ENCODE data around the gene XXYLT1. TPM values are rescaled to one million over a fixed set of nuclear protein-coding genes. Genes with fewer than 3 reads are reported as not detected.
A peak's percentile ranks its signal among the peaks of the same experiment; 100 is the strongest.

The XXYLT1 gene
- total and polyA plus RNA-seq, 9 of the 15 experiments (the other 6 are each of a cell fraction or from before 2014, with no cell fraction given), result 1.9 to 18.9 (median 15.0) TPM

DNA sequence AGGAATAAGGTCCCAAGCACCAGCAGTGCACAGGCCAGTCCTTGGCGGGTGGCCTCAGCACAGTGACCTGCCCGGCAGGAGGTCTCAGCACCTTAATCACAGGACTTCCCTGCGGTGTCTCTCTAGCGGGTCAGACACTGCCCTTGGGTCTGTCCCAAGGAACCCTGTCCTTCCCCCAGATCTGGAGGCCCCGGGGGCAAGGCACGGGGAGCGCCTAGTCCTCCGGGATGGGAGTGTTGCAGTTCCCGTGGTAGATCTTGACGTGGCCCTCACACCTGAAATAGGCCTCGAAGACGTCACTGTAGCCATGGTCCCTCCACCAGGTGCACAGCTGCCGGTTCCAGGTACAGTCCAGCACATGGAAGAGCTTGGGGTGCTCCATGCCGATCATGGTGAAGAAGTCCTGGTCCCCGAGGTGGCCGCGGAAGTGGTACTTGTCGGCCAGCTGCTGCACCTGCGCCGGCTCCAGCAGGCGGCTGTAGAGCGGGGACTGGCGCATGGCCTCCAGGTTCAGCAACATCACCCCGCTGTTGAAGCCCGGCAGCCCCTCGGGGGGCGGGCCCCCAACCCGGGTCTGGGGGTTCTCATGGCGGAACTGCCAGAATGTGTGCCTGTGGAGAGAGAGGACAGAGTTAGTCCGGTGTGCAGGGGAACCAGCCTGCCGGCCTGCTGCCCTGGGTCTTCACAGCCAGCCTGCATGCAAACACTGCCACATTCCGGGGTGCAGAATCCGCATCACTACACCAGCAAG lies 201.3 kb downstream of the XXYLT1 start:
- H3K9ac ChIP-seq (ENCODE audit: insufficient read depth in 1 of 2, low read depth in 2 of 2, low read length in 2 of 2), result peak overlapping the region in 1 of 2 experiments; percentile 38; a peak in 1 of 4 replicates
- no peak for DNase-seq (ENCODE audit: extremely low read depth in 1 of 4, low spot score in 3 of 4)
- no peaks in the 10 kb centered on the region for H3K79me2 ChIP-seq (ENCODE audit: control insufficient read depth, insufficient read depth, low read length)
- TF ChIP-seq SMAD1 (IDR thresholded peaks at IDR 0.05; ENCODE audit: low read depth, low read length, partially characterized antibody) (no peak), ZNF134 (CRISPR knock-in tag; conservative IDR thresholded peaks at IDR 0.05) (no peak), PURB (CRISPR knock-in tag; IDR thresholded peaks at IDR 0.05; ENCODE audit: low read depth) (no peak), PHF21A (IDR thresholded peaks at IDR 0.05; ENCODE audit: borderline replicate concordance, low read depth) (no peak), TAL1 (IDR thresholded peaks at IDR 0.05) (no peak)
- TF ChIP-seq, protein P1, sequence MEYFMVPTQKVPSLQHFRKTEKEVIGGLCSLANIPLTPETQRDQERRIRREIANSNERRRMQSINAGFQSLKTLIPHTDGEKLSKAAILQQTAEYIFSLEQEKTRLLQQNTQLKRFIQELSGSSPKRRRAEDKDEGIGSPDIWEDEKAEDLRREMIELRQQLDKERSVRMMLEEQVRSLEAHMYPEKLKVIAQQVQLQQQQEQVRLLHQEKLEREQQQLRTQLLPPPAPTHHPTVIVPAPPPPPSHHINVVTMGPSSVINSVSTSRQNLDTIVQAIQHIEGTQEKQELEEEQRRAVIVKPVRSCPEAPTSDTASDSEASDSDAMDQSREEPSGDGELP (CRISPR knock-in tag; IDR thresholded peaks at IDR 0.05; ENCODE audit: borderline replicate concordance), result no peak
- TF ChIP-seq, protein P2, sequence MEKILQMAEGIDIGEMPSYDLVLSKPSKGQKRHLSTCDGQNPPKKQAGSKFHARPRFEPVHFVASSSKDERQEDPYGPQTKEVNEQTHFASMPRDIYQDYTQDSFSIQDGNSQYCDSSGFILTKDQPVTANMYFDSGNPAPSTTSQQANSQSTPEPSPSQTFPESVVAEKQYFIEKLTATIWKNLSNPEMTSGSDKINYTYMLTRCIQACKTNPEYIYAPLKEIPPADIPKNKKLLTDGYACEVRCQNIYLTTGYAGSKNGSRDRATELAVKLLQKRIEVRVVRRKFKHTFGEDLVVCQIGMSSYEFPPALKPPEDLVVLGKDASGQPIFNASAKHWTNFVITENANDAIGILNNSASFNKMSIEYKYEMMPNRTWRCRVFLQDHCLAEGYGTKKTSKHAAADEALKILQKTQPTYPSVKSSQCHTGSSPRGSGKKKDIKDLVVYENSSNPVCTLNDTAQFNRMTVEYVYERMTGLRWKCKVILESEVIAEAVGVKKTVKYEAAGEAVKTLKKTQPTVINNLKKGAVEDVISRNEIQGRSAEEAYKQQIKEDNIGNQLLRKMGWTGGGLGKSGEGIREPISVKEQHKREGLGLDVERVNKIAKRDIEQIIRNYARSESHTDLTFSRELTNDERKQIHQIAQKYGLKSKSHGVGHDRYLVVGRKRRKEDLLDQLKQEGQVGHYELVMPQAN (IDR thresholded peaks at IDR 0.05; ENCODE audit: borderline replicate concordance), result no peak
- H3K27ac ChIP-seq (ENCODE audit: extremely low read depth, low read depth, low read length), result no peak overlapping the region
- H3K4me1 ChIP-seq (replicated peaks in 1 of 2; ENCODE audit: control insufficient read depth in 2 of 2, insufficient read depth in 2 of 2, low read length in 2 of 2), result peaks cover 0 to 9% of the 10 kb centered on the region in 2 experiments; a peak in 2 of 5 replicates
- no peaks in the 10 kb centered on the region; the same call in 1 of the 2 replicates for H4K20me1 ChIP-seq (replicated peaks; ENCODE audit: control insufficient read depth, insufficient read depth, low read length)
- no peak for ATAC-seq
- H3K4me3 ChIP-seq, result no peak overlapping the region
- CTCF ChIA-PET (ENCODE audit: low intra/inter-chr PET ratio), result no interaction called here
- H3K27me3 ChIP-seq (ENCODE audit: control insufficient read depth in 2 of 2, insufficient read depth in 2 of 2, low read length in 2 of 2), result no peaks in the 10 kb centered on the region
- H2AFZ ChIP-seq (ENCODE audit: low read depth, low read length), result no peak overlapping the region
- no peak overlapping the region for H3K4me2 ChIP-seq (ENCODE audit: insufficient read depth, low read length)
- no peaks in the 10 kb centered on the region for H3K9me3 ChIP-seq (replicated peaks; ENCODE audit: control insufficient read depth, insufficient read depth, low read depth, low read length)
- in situ Hi-C loops (cut with MboI) (no loop called here), intact Hi-C loops (cut with micrococcal nuclease) (no loop called here)
- H3K9me1 ChIP-seq (ENCODE audit: control insufficient read depth, insufficient read depth, low read length), result no peaks in the 10 kb centered on the region
- BruUV-seq (replicated peaks), result no TSS peak
- POLR2A ChIA-PET, result no interaction called here
- FAIRE-seq, result no peak
- H3K36me3 ChIP-seq (ENCODE audit: control insufficient read depth, insufficient read depth, low read length), result peaks cover 5% of the 10 kb centered on the region; the same call in 1 of the 3 replicates
- WGBS (ENCODE audit: insufficient coverage, low coverage, missing lambda C conversion rate), result 93% methylated on average over 31 of the region's 33 CpGs

All from K562 (cell line).